Measurements from ENCODE around the gene PTPRN2. TPM values are rescaled to one million over a fixed set of nuclear protein-coding genes. Genes with fewer than 3 reads are reported as not detected.
"Not testable (repeated sequence)": the region's sequence is repeated elsewhere in the genome, so short reads cannot be mapped to it uniquely, and the experiment has no call there.

The PTPRN2 gene
- total RNA-seq, 3 donors from 2014 or later = 0.43 to 0.66 (median 0.63) TPM

DNA sequence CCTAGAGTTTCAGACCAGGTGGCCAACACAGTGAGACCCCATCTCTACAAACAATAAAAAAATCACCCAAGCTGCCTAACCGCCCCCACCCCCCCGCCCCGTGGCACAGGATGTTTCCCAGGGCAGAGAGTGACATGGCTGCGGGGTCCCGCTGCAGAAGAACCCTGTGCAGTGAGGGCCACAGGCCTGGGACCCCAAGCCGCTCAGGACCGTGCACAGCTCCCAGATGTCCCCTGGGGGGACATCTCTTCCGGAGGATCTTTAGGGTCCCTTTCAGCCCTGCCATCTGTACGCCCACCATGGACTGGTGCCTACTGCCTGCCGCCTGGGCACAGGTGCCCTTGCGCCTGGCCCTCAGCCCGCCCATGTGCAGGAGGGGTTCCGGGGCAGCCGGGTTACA, 877.2 kb downstream of the PTPRN2 start:
- Mint-ChIP-seq H3K9me3 (no peaks in the 10 kb centered on the region), H3K4me3 (no peak overlapping the region), H3K4me1 (ENCODE audit: low read depth) (no peaks in the 10 kb centered on the region), H3K36me3 (ENCODE audit: insufficient read depth) (no peaks in the 10 kb centered on the region), H3K27me3 (ENCODE audit: low read depth) (peaks cover 22% of the 10 kb centered on the region)
- no peak for ATAC-seq
- DNase-seq = no peak

DNA sequence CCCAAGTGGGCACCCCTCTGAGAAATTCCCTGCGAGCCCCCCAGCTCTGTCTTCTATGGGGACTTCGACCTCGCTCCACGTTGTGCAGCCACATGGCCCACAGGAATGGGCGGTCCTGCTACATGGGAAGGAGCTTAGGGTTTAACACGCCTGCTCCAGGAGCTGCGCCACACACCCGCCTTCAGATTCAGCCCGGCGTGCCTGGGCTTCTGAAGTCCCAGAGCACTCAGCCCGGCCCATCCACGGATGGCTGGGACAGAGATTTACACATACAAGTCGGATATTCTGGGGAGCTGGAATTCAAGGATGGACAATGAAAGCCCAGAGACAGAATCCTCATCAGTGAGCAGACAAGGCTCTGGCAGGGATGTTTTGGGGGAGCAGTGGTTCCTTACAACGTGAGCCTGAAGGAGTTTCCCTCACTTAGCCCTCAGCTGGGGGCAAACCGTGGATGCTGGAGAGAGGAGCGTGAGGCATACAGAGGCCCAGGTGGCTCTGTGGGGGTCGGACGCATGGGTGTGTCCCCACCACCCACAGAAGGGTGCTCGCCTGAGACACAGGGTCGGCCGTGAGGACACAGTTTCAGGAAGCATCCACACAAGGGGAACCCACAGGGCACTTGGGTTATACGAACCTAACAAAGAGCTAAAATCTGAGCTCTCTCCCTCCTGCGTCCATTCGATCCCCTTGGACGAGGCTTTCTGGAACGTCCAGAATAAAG, 877.9 kb downstream of the PTPRN2 start:
- no peak overlapping the region for H3K4me3 Mint-ChIP-seq
- DNase-seq (no peak), ATAC-seq (no peak)
- H3K9me3 Mint-ChIP-seq = no peaks in the 10 kb centered on the region
- H3K27me3 Mint-ChIP-seq (ENCODE audit: low read depth) = peaks cover 22% of the 10 kb centered on the region
- H3K4me1 Mint-ChIP-seq (ENCODE audit: low read depth) = no peaks in the 10 kb centered on the region
- no peaks in the 10 kb centered on the region for H3K36me3 Mint-ChIP-seq (ENCODE audit: insufficient read depth)

DNA sequence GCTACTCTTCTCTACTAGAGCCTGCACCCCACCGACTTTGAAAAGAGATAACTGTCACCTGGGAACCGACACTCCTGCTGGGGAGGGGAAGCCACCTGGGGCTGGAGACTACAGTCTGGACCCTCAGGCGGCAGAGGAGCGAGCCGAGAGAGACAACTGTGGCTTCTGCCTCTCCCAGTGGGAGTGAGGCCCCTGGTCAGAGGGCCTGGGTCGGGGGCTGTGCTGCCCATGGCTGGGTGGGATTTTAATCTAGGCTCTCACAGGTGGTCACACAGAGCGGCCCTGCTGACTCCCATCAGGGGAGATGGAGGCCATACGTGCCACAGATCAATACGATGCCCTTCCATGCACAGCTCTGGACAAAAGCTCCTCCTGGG, 878.7 kb downstream of the PTPRN2 start:
- no peaks in the 10 kb centered on the region for H3K4me1 Mint-ChIP-seq (ENCODE audit: low read depth)
- no peaks in the 10 kb centered on the region for H3K36me3 Mint-ChIP-seq (ENCODE audit: insufficient read depth)
- no peak overlapping the region for H3K4me3 Mint-ChIP-seq
- DNase-seq = no peak
- no peak for ATAC-seq
- no peaks in the 10 kb centered on the region for H3K9me3 Mint-ChIP-seq
- H3K27me3 Mint-ChIP-seq (ENCODE audit: low read depth) = peaks cover 26% of the 10 kb centered on the region

- DNase-seq (no peak), ATAC-seq (no peak)
- no peak overlapping the region for H3K4me3 Mint-ChIP-seq
- H3K36me3 Mint-ChIP-seq (ENCODE audit: insufficient read depth) = no peaks in the 10 kb centered on the region
- H3K4me1 Mint-ChIP-seq (ENCODE audit: low read depth) = no peaks in the 10 kb centered on the region
- peaks cover 29% of the 10 kb centered on the region for H3K27me3 Mint-ChIP-seq (ENCODE audit: low read depth)
- no peaks in the 10 kb centered on the region for H3K9me3 Mint-ChIP-seq
Observed at GRCh38 chr7:157707983-157708918, 879.4 kb downstream of the PTPRN2 start.

GRCh38 chr7:157704365-157704764, 883.3 kb downstream of the PTPRN2 start:
- Mint-ChIP-seq H3K4me3 (no peak overlapping the region), H3K27me3 (ENCODE audit: low read depth) (peaks cover 49% of the 10 kb centered on the region), H3K9me3 (no peaks in the 10 kb centered on the region), H3K4me1 (ENCODE audit: low read depth) (no peaks in the 10 kb centered on the region), H3K36me3 (ENCODE audit: insufficient read depth) (no peaks in the 10 kb centered on the region)
- ATAC-seq (no peak), DNase-seq (no peak)

- DNase-seq (no peak), ATAC-seq (no peak)
- peaks cover 46% of the 10 kb centered on the region for H3K27me3 Mint-ChIP-seq (ENCODE audit: low read depth)
- no peaks in the 10 kb centered on the region for H3K9me3 Mint-ChIP-seq
- H3K36me3 Mint-ChIP-seq (ENCODE audit: insufficient read depth) = no peaks in the 10 kb centered on the region
- H3K4me1 Mint-ChIP-seq (ENCODE audit: low read depth) = no peaks in the 10 kb centered on the region
- H3K4me3 Mint-ChIP-seq = no peak overlapping the region
Observed at GRCh38 chr7:157703534-157704195, 884.0 kb downstream of the PTPRN2 start.

- ATAC-seq = no peak
- DNase-seq = no peak
- no peaks in the 10 kb centered on the region for H3K4me1 Mint-ChIP-seq (ENCODE audit: low read depth)
- peaks cover 44% of the 10 kb centered on the region for H3K27me3 Mint-ChIP-seq (ENCODE audit: low read depth)
- no peaks in the 10 kb centered on the region for H3K9me3 Mint-ChIP-seq
- no peak overlapping the region for H3K4me3 Mint-ChIP-seq
- no peaks in the 10 kb centered on the region for H3K36me3 Mint-ChIP-seq (ENCODE audit: insufficient read depth)
Observed at GRCh38 chr7:157703131-157703530, 884.5 kb downstream of the PTPRN2 start.

- Mint-ChIP-seq H3K36me3 (ENCODE audit: insufficient read depth) (no peaks in the 10 kb centered on the region), H3K4me1 (ENCODE audit: low read depth) (no peaks in the 10 kb centered on the region), H3K27me3 (ENCODE audit: low read depth) (peaks cover 45% of the 10 kb centered on the region), H3K4me3 (no peak overlapping the region), H3K9me3 (no peaks in the 10 kb centered on the region)
- ATAC-seq (no peak), DNase-seq (no peak)
Observed at GRCh38 chr7:157702311-157703023, 885.2 kb downstream of the PTPRN2 start.

GRCh38 chr7:157701395-157702180, 886.0 kb downstream of the PTPRN2 start:
- ATAC-seq; H3K9me3 Mint-ChIP-seq; H3K4me3 Mint-ChIP-seq; DNase-seq; H3K4me1 Mint-ChIP-seq (ENCODE audit: low read depth); H3K36me3 Mint-ChIP-seq (ENCODE audit: insufficient read depth): not testable (repeated sequence)
- peaks cover 41% of the 10 kb centered on the region for H3K27me3 Mint-ChIP-seq (ENCODE audit: low read depth)

- Mint-ChIP-seq H3K36me3 (ENCODE audit: insufficient read depth) (no peaks in the 10 kb centered on the region), H3K4me3 (no peak overlapping the region), H3K4me1 (ENCODE audit: low read depth) (no peaks in the 10 kb centered on the region), H3K9me3 (no peaks in the 10 kb centered on the region), H3K27me3 (ENCODE audit: low read depth) (peaks cover 37% of the 10 kb centered on the region)
- DNase-seq = no peak
- ATAC-seq = no peak
Observed at GRCh38 chr7:157700231-157701005, 887.2 kb downstream of the PTPRN2 start.

DNA sequence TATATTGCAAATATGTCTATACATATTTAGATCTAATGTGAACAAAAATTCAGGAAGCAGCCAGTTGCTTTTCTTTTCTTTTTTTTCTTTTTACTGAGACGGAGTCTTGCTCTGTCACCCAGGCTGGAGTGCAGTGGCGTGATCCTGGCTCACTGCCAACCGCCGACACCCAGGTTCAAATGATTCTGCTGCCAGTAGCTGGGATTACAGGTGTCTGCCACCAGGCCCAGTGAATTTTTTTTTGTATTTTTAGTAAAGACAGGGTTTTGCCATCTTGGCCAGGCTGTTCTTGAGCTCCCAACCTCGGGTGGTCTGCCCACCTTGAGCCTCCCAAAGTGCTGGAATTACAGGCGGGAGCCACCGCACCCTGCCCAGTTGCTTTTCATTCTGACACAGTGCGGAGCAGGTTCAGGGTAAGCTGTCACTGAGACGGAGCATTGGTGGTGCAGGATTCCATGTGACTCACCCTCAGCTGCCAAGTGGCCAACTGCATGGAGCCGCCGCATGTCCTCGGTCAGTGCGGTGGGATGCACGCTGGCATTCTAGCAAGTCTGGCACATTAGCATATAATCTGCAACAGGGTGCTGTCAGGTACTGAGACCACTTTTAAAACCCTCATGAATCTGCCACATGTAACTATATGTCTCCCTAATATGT, 888.1 kb downstream of the PTPRN2 start:
- no peaks in the 10 kb centered on the region for H3K4me1 Mint-ChIP-seq (ENCODE audit: low read depth)
- H3K4me3 Mint-ChIP-seq = no peak overlapping the region
- H3K36me3 Mint-ChIP-seq (ENCODE audit: insufficient read depth) = no peaks in the 10 kb centered on the region
- no peaks in the 10 kb centered on the region for H3K9me3 Mint-ChIP-seq
- no peak for ATAC-seq
- DNase-seq = no peak
- peaks cover 39% of the 10 kb centered on the region for H3K27me3 Mint-ChIP-seq (ENCODE audit: low read depth)

DNA sequence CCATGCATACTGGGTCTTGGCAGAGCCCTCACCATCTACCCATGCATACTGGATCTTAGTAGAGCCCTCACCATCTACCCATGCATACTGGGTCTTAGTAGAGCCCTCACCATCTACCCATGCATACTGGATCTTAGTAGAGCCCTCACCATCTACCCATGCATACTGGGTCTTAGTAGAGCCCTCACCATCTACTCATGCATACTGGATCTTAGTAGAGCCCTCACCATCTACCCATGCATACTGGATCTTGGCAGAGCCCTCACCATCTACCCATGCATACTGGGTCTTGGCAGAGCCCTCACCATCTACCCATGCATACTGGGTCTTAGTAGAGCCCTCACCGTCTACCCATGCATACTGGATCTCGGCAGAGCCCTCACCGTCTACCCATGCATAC, 890.3 kb downstream of the PTPRN2 start:
- not testable (repeated sequence) for ATAC-seq; H3K9me3 Mint-ChIP-seq; H3K4me1 Mint-ChIP-seq (ENCODE audit: low read depth); H3K4me3 Mint-ChIP-seq; DNase-seq; H3K36me3 Mint-ChIP-seq (ENCODE audit: insufficient read depth)
- peaks cover 31% of the 10 kb centered on the region for H3K27me3 Mint-ChIP-seq (ENCODE audit: low read depth)

Measured in activated T-cell treated with anti-CD3 and anti-CD28 coated beads, Interleukin-2, amount 50 U/mL, for 4 hours (primary cell).